Measurements from ENCODE around the gene RTL1. TPM values are rescaled to one million over a fixed set of nuclear protein-coding genes. Genes with fewer than 3 reads are reported as not detected.

RTL1 gene
- total and polyA plus RNA-seq, 2 of the 8 experiments (the other 6 are each of a cell fraction or from before 2014, with no cell fraction given): not detected

- Histone ChIP-seq H4K8ac (ENCODE audit: extremely low read depth, insufficient read depth, low read length) (no peak overlapping the region), H3K18ac (ENCODE audit: extremely low read depth, low read length) (no peak overlapping the region), H4K20me1 (replicated peaks in 1 of 2; ENCODE audit: control insufficient read depth in 1 of 2, insufficient read depth in 2 of 2, low read length in 2 of 2) (peaks cover 0 to 2% of the 10 kb centered on the region in 2 experiments), H2AFZ (ENCODE audit: low read length) (no peak overlapping the region), H4K91ac (replicated peaks; ENCODE audit: insufficient read length, low read length) (no peak overlapping the region), H3K27ac (ENCODE audit: low read depth, low read length) (no peak overlapping the region), H2BK12ac (ENCODE audit: low read depth, low read length) (no peak overlapping the region), H4K5ac (ENCODE audit: insufficient read length, low read depth, low read length) (no peak overlapping the region), H2BK15ac (ENCODE audit: low read length) (no peak overlapping the region), H3K79me2 (ENCODE audit: control insufficient read depth in 1 of 2, insufficient read depth in 2 of 2, low read length in 2 of 2) (no peaks in the 10 kb centered on the region), H3K4me3 (ENCODE audit: extremely low read depth in 1 of 4, insufficient read depth in 2 of 4, low read depth in 3 of 4, low read length in 4 of 4) (no peak overlapping the region), H3K79me1 (ENCODE audit: low read depth, low read length) (no peaks in the 10 kb centered on the region), H3K9me3 (ENCODE audit: insufficient read depth in 2 of 2, low read depth in 1 of 2, low read length in 1 of 2) (peaks cover 7 to 14% of the 10 kb centered on the region in 2 experiments; a peak in 3 of 4 replicates), H3K36me3 (ENCODE audit: control insufficient read depth in 2 of 4, insufficient read depth in 4 of 4, low read length in 3 of 4) (no peaks in the 10 kb centered on the region), H2BK5ac (ENCODE audit: low read depth, low read length) (no peak overlapping the region), H3K56ac (replicated peaks; ENCODE audit: insufficient read length, low read depth, low read length) (no peak overlapping the region), H3K4ac (replicated peaks; ENCODE audit: insufficient read length, low read depth, low read length) (no peak overlapping the region), H2BK120ac (replicated peaks; ENCODE audit: low read depth, low read length) (no peak overlapping the region), H2AK5ac (ENCODE audit: low read depth, low read length) (no peak overlapping the region), H3K27me3 (replicated peaks in 1 of 4; ENCODE audit: control insufficient read depth in 3 of 4, extremely low read depth in 1 of 4, insufficient read depth in 3 of 4, low read length in 3 of 4) (no peaks in the 10 kb centered on the region), H3K23me2 (ENCODE audit: low read depth, low read length) (peaks cover 3% of the 10 kb centered on the region; the same call in 1 of the 2 replicates), H3K14ac (ENCODE audit: insufficient read length) (no peak overlapping the region), H2BK20ac (ENCODE audit: low read length) (no peak overlapping the region), H3K4me1 (replicated peaks in 1 of 4; ENCODE audit: control insufficient read depth in 3 of 4, insufficient read depth in 4 of 4, low read length in 3 of 4) (no peaks in the 10 kb centered on the region; a peak in 2 of 7 replicates), H3K9ac (replicated peaks in 1 of 4; ENCODE audit: extremely low read depth in 1 of 4, low read depth in 3 of 4, low read length in 3 of 4) (no peak overlapping the region), H3K23ac (ENCODE audit: insufficient read length) (no peak overlapping the region), H3K4me2 (ENCODE audit: insufficient read depth in 1 of 2, low read depth in 2 of 2, low read length in 2 of 2) (no peak overlapping the region)
- 100% methylated on average over 2 of the region's 2 CpGs; no CpG with 5 or more reads in 1 of the 2 experiments for WGBS, 2 experiments (ENCODE audit: extremely low coverage in 1 of 2, insufficient coverage in 1 of 2, insufficient read length in 1 of 2, insufficient replicate concordance in 2 of 2, low coverage in 1 of 2, low lambda C conversion rate in 2 of 2, missing lambda C conversion rate in 1 of 2)
- ChIA-PET CTCF (ENCODE audit: partially characterized antibody) (interaction anchor here (0.8 to 3.6 kb wide), 5 partner anchors 8 to 43 kb away, joined by 3 to 13 read pairs (median 6); no protein-coding TSS in a partner anchor), POLR2A (ENCODE audit: partially characterized antibody) (no interaction called here)
- DNase-seq (ENCODE audit: low read depth in 1 of 2, low spot score in 2 of 2) (no peak), FAIRE-seq (no peak)
- TF ChIP-seq RAD21 (IDR thresholded peaks at IDR 0.05 in 1 of 2, conservative IDR thresholded peaks at IDR 0.05 in 1 of 2; ENCODE audit: low read depth in 2 of 2, low read length in 2 of 2): no peak
- no peak for TF ChIP-seq NRF1 (IDR thresholded peaks at IDR 0.05; ENCODE audit: low read depth, low read length)
- no peak for TF ChIP-seq SIN3A (conservative IDR thresholded peaks at IDR 0.05 in 1 of 2, IDR thresholded peaks at IDR 0.05 in 1 of 2; ENCODE audit: low read depth in 1 of 2, low read length in 2 of 2)
- TF ChIP-seq BACH1 (IDR thresholded peaks at IDR 0.05; ENCODE audit: low read length): no peak
- TF ChIP-seq MAFK (IDR thresholded peaks at IDR 0.05; ENCODE audit: low read depth, low read length): no peak
- TF ChIP-seq SRF (IDR thresholded peaks at IDR 0.05; ENCODE audit: low read depth, low read length): no peak
- TF ChIP-seq, protein P1, sequence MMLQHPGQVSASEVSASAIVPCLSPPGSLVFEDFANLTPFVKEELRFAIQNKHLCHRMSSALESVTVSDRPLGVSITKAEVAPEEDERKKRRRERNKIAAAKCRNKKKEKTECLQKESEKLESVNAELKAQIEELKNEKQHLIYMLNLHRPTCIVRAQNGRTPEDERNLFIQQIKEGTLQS (IDR thresholded peaks at IDR 0.05; ENCODE audit: insufficient read depth, low read depth, low read length): no peak
- TF ChIP-seq HDAC2 (IDR thresholded peaks at IDR 0.05; ENCODE audit: borderline replicate concordance in 1 of 2, low read depth in 2 of 2, low read length in 2 of 2): no peak
- TF ChIP-seq KDM5A (IDR thresholded peaks at IDR 0.05; ENCODE audit: low read length): no peak
- no peak for TF ChIP-seq RNF2 (IDR thresholded peaks at IDR 0.05; ENCODE audit: borderline replicate concordance, low read depth, low read length, missing control alignments, poor library complexity, severe bottlenecking)
- no peak for TF ChIP-seq BRCA1 (IDR thresholded peaks at IDR 0.05; ENCODE audit: low read depth, low read length)
- TF ChIP-seq SP1 (IDR thresholded peaks at IDR 0.05; ENCODE audit: low read depth, low read length): no peak
Observed at GRCh38 chr14:100862793-100863192, 40.7 kb downstream of the RTL1 start.

Measured in H1 (cell line).